Endothelial cell of umbilical vein (primary cell): ENCODE results near the gene C2. TPM values are rescaled to one million over a fixed set of nuclear protein-coding genes. Genes with fewer than 3 reads are reported as not detected.
"Not testable (repeated sequence)": the region's sequence is repeated elsewhere in the genome, so short reads cannot be mapped to it uniquely, and the experiment has no call there.

Experiments used
- BruUV-seq: library from RNA; stranded (reverse); fragments of 400-500 nt; replicated peaks from 2 replicates; lab custom pipeline; 2021; lab: Mats Ljungman, UMichigan
- CTCF ChIA-PET: fragments of 300-600, 350-600 bp; sonication (Branson Sonifier 250); formaldehyde crosslinking; loops from one replicate; lab custom pipeline; 2021; ENCODE audit warnings: antibody characterized with exemption, inconsistent platforms; lab: Charles Lee
- POLR2A ChIA-PET: fragments of 300-600, 350-600 bp; sonication (Branson Sonifier 250); formaldehyde crosslinking; loops from one replicate; lab custom pipeline; 2021; ENCODE audit warnings: antibody characterized with exemption, inconsistent platforms; lab: Charles Lee
- DNase-seq: peaks from one replicate; pipeline ENCODE4 v3.0.0-alpha.2; 2011; ENCODE audit warnings: low read depth, low spot score
- FAIRE-seq: peaks from 2 replicates; lab custom pipeline; 2011; peaks lifted over from hg19 to GRCh38; lab: Jason Lieb, UNC
- H2AFZ ChIP-seq: 2 replicates; pipeline ENCODE4 v1.6.0; 2012; ENCODE audit warnings: low read depth, low read length, control low read depth, inconsistent platforms
- H3K27ac ChIP-seq: 2 replicates; pipeline ENCODE4 v1.5.1; 2011; ENCODE audit warnings: low read depth, mild to moderate bottlenecking, control low read depth, low read length, moderate library complexity; ENCODE audit not compliant: insufficient read depth
- H3K27me3 ChIP-seq, 2 experiments: 2 replicates each; pipeline versions ENCODE4 v1.6.0 to v1.6.1; 2011; ENCODE audit warnings: low read length in 2 of 2, mixed read lengths in 1 of 2; ENCODE audit not compliant: control insufficient read depth in 2 of 2, insufficient read depth in 2 of 2
- H3K36me3 ChIP-seq, 2 experiments: 2 replicates in 1 of 2; 3 replicates in 1 of 2; pipeline ENCODE4 v1.5.1; 2011; ENCODE audit warnings: low read length in 2 of 2, mild to moderate bottlenecking in 1 of 2, moderate library complexity in 1 of 2; ENCODE audit not compliant: control insufficient read depth in 2 of 2, insufficient read depth in 2 of 2; ENCODE audit errors: extremely low read depth in 1 of 2
- H3K4me1 ChIP-seq: 3 replicates; pipeline ENCODE4 v1.5.1; 2011; ENCODE audit warnings: mild to moderate bottlenecking, low read length; ENCODE audit not compliant: control insufficient read depth, insufficient read depth; ENCODE audit errors: extremely low read depth
- H3K4me2 ChIP-seq: 2 replicates; pipeline ENCODE4 v1.6.1; 2011; ENCODE audit warnings: low read length, control low read depth, mixed read lengths; ENCODE audit not compliant: insufficient read depth
- H3K4me3 ChIP-seq, 3 experiments: fragments of 200-600 bp in 1 of 3; sonication (generic), shearing (Covaris generic) in 1 of 3; replicated peaks in 1 of 3; 2 replicates each; pipeline ENCODE4 v1.5.1; 2011 to 2016; ENCODE audit warnings: control low read depth in 3 of 3, low read length in 3 of 3, mild to moderate bottlenecking in 2 of 3, inconsistent platforms in 1 of 3, low read depth in 1 of 3, moderate library complexity in 1 of 3; ENCODE audit not compliant: insufficient read depth in 1 of 3
- H3K79me2 ChIP-seq: 2 replicates; pipeline ENCODE4 v1.6.0; 2012; ENCODE audit warnings: low read length, inconsistent platforms; ENCODE audit not compliant: control insufficient read depth, insufficient read depth
- H3K9ac ChIP-seq: replicated peaks from 2 replicates; pipeline ENCODE3; 2011; ENCODE audit warnings: low read length, control low read depth; ENCODE audit not compliant: insufficient read depth; ENCODE audit errors: extremely low read depth
- H3K9me1 ChIP-seq: replicated peaks from 3 replicates; pipeline ENCODE4 v1.6.0; 2011; ENCODE audit warnings: mild to moderate bottlenecking, low read length; ENCODE audit not compliant: control insufficient read depth, insufficient read depth; ENCODE audit errors: extremely low read depth
- H3K9me3 ChIP-seq: replicated peaks from 2 replicates; pipeline ENCODE4 v1.5.1; 2012; ENCODE audit warnings: low read length, inconsistent platforms; ENCODE audit not compliant: control insufficient read depth, insufficient read depth
- H4K20me1 ChIP-seq: replicated peaks from 2 replicates; pipeline ENCODE3; 2011; ENCODE audit warnings: mild to moderate bottlenecking, low read length; ENCODE audit not compliant: control insufficient read depth, insufficient read depth; ENCODE audit errors: extremely low read depth
- FOS ChIP-seq: IDR thresholded peaks from 2 replicates; pipeline ENCODE4 v1.6.1; 2011; ENCODE audit warnings: mild to moderate bottlenecking, low read length, moderate library complexity, borderline replicate concordance; ENCODE audit not compliant: insufficient read depth
- GATA2 ChIP-seq: IDR thresholded peaks from 2 replicates; pipeline ENCODE4 v1.7.0; 2011; ENCODE audit warnings: low read depth, mild to moderate bottlenecking, moderate library complexity, mixed read lengths, low read length; ENCODE audit not compliant: insufficient read length, insufficient read depth
- JUN ChIP-seq: IDR thresholded peaks from 2 replicates; pipeline ENCODE4 v1.6.1; 2011; ENCODE audit warnings: borderline replicate concordance, low read depth; ENCODE audit not compliant: insufficient read length, insufficient read depth
- POLR2A ChIP-seq: IDR thresholded peaks from 2 replicates; pipeline ENCODE4 v1.6.1; 2012; ENCODE audit warnings: low read depth, mild to moderate bottlenecking, control low read depth, low read length
- POLR2AphosphoS5 ChIP-seq: IDR thresholded peaks from 2 replicates; pipeline ENCODE4 v1.6.1; 2012; ENCODE audit warnings: low read depth, mild to moderate bottlenecking, control low read depth, low read length, moderate library complexity; ENCODE audit not compliant: insufficient read depth
- dilution Hi-C: fragments of 300-500 bp; cut with MboI; formaldehyde crosslinking; loops from one replicate; pipeline ENCODE4 v1.15.0; 2019; ENCODE audit warnings: low sequenced_read_pairs; ENCODE audit not compliant: extremely low pct_ligation_motif_present
- intact Hi-C: fragments of 100-400 bp; cut with micrococcal nuclease; formaldehyde crosslinking; loops from one replicate; pipeline ENCODE4 v1.10.0; 2022
- polyA plus RNA-seq, 4 experiments: library from polyadenylated mRNA; depleted of rRNA in 3 of 4; stranded (reverse) in 3 of 4; unstranded in 1 of 4; fragments of >200 nt; gene quantifications; 2 replicates each; pipeline versions ENCODE4 v1.2.1 to v1.2.3, GENCODE V29; 2011 to 2012; ENCODE audit warnings: missing spikeins in 1 of 4
- total RNA-seq: library from RNA; stranded (reverse); gene quantifications from 2 replicates; pipeline ENCODE4 v1.2.3, GENCODE V29; 2021
- TF ChIP-seq, protein P1 (sequence below): IDR thresholded peaks from 2 replicates; pipeline ENCODE4 v1.6.1; 2011; ENCODE audit not compliant: insufficient read depth, insufficient read length

Gene C2
- total and polyA plus RNA-seq, 2 donors (not counting 3 experiments of a cell fraction or from before 2014, with no cell fraction given): 0.60 TPM; not detected in 1

DNA sequence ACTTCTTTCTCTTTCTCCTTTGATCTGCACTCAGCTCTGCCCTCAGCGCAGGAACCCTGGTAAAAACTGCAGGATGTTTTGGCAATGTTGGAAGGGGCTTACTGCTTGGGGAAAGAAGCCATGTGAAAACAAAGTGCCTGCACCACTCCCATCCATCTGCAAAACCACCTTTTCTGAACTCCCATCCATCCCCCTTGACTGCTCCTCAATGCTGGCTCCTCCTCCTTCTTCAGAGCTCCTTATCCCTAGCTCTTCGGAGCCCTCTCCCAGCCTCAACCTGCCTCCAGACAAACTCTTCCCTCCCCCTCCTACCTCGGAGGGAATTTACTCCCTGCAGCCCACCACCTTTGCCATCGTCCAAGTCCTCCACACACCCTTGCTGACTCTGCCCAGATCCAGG lies 21.4 kb upstream of the C2 start:
- FAIRE-seq (no peak), DNase-seq (no peak)
- ChIA-PET CTCF (interaction anchor here (0.8 to 1.5 kb wide), 2 partner anchors 40 to 46 kb away, joined by 4 to 5 read pairs; partner anchors contain the start of gene CFB), POLR2A (no interaction called here)
- no peak overlapping the region for H3K9ac ChIP-seq
- no peaks in the 10 kb centered on the region for H3K9me3 ChIP-seq
- H2AFZ ChIP-seq: no peak overlapping the region
- dilution Hi-C loops (no loop called here), intact Hi-C loops (no loop called here)
- H3K27me3 ChIP-seq: peaks cover 5 to 12% of the 10 kb centered on the region in 2 experiments
- no peak overlapping the region for H3K27ac ChIP-seq
- no peaks in the 10 kb centered on the region for H3K36me3 ChIP-seq
- H3K9me1 ChIP-seq: no peaks in the 10 kb centered on the region
- H3K4me3 ChIP-seq: no peak overlapping the region
- no peaks in the 10 kb centered on the region for H3K79me2 ChIP-seq
- no peaks in the 10 kb centered on the region for H4K20me1 ChIP-seq
- H3K4me1 ChIP-seq: peaks cover under 1% of the 10 kb centered on the region
- H3K4me2 ChIP-seq: no peak overlapping the region
- no TSS peak for BruUV-seq
- TF ChIP-seq FOS (no peak), JUN (no peak), GATA2 (no peak), POLR2A (no peak), POLR2AphosphoS5 (no peak)
- TF ChIP-seq, protein P1, sequence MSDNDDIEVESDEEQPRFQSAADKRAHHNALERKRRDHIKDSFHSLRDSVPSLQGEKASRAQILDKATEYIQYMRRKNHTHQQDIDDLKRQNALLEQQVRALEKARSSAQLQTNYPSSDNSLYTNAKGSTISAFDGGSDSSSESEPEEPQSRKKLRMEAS: no peak

DNA sequence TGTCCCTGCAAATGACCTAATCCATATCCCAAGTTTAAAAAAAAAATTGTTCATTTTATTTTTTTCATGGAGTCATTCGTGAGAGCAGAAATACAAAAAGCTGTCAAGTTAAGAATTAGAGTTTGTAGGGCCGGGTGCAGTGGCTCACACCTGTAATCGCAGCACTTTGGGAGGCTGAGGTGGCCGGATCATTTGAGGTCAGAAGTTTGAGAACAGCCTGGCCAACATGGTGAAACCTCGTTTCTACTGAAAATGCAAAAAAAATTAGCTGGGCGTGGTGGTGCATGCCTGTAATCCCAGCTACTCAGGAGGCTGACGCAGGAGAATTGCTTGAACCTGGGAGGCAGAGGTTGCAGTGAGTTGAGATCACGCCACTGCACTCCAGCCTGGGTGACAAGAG lies 20.8 kb upstream of the C2 start:
- POLR2A ChIA-PET, H3K9me1 ChIP-seq, H3K4me1 ChIP-seq, H3K9ac ChIP-seq, BruUV-seq, H3K27ac ChIP-seq, H3K79me2 ChIP-seq, H2AFZ ChIP-seq, H3K4me2 ChIP-seq, H3K36me3 ChIP-seq, H4K20me1 ChIP-seq, intact Hi-C loops, DNase-seq, dilution Hi-C loops, H3K9me3 ChIP-seq, FAIRE-seq, H3K4me3 ChIP-seq: not testable (repeated sequence)
- peaks cover 5 to 12% of the 10 kb centered on the region in 2 experiments for H3K27me3 ChIP-seq
- CTCF ChIA-PET: interaction anchor here (0.7 to 1.5 kb wide), 2 partner anchors 46 to 1365 kb away, joined by 4 to 5 read pairs; no protein-coding TSS in a partner anchor
